Left ventricle myocardium superior (tissue), 1 donor: Measurements from ENCODE around the gene PRRT1B. TPM values are rescaled to one million over a fixed set of nuclear protein-coding genes. Genes with fewer than 3 reads are reported as not detected.

Source experiments
- ATAC-seq: fragments of 200-7000 bp; cut with Tn5 transposase; one replicate; pipeline ENCODE4 v1.9.1; 2020; ENCODE audit warnings: mild to moderate bottlenecking, moderate library complexity
- DNase-seq: peaks from one replicate; pipeline ENCODE4 v3.0.0-alpha.2; 2020
- intact Hi-C: fragments of 100-400 bp; cut with micrococcal nuclease; formaldehyde crosslinking; loops from one replicate; pipeline ENCODE4 v1.11.0; 2022
- total RNA-seq: library from RNA; stranded (reverse); fragmentation: NEBNext Ultra II Directional; extraction: Animal tissue kit (Norgen Biotek cat#: 25700); gene quantifications from one replicate; pipeline ENCODE4 v1.2.1, GENCODE V29; 2021
- donor health status: DM: no; HTN: yes; CAD: no; lungs with severe emphysema.

Gene PRRT1B
- total RNA-seq, 1 donor from 2014 or later, result not detected

DNA sequence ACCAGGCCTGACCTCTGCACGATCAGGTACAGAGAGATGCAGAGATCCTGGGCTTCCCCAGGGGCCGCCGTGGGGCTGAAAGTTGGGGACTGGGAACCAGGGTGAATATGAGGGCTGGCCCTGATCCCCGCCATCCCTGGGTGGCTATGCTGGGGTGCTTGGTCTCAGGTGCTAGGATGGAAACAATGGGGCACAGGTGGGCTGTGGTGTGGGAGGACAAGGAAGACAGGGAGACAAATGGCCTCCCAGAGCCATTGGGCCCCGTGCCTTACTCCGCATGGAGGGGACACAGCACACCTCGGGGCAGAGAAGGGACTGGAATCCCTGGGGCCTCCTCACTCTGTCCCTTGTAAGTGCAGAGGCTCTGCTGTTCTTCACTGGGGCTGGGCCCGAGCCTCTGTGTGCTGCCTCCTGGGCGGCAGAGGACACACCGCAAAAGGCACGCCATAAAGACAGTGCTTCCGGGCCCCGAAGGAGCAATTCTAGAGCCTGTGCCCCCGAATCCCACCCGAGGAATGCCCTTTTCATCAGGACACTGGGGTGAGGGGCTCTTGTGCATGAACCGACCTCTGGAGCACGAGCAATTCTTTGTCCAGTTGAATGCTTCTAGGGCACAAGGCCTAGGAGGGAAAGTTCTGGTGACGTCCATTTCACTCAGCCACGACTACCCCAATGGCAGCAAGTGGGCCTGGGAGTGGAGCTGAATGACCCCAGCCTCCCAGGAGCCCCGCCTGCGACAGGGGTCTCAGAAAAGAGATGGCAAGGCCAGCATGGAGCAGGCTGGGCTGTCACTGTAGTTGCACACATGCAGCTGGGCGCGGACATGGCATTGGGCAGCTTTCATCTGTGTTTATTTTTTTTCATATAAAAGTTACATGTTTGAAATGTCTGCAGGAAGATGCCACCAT, 30.9 kb downstream of the PRRT1B start:
- intact Hi-C loops, result no loop called here
- ATAC-seq, result no peak
- no peak for DNase-seq

DNA sequence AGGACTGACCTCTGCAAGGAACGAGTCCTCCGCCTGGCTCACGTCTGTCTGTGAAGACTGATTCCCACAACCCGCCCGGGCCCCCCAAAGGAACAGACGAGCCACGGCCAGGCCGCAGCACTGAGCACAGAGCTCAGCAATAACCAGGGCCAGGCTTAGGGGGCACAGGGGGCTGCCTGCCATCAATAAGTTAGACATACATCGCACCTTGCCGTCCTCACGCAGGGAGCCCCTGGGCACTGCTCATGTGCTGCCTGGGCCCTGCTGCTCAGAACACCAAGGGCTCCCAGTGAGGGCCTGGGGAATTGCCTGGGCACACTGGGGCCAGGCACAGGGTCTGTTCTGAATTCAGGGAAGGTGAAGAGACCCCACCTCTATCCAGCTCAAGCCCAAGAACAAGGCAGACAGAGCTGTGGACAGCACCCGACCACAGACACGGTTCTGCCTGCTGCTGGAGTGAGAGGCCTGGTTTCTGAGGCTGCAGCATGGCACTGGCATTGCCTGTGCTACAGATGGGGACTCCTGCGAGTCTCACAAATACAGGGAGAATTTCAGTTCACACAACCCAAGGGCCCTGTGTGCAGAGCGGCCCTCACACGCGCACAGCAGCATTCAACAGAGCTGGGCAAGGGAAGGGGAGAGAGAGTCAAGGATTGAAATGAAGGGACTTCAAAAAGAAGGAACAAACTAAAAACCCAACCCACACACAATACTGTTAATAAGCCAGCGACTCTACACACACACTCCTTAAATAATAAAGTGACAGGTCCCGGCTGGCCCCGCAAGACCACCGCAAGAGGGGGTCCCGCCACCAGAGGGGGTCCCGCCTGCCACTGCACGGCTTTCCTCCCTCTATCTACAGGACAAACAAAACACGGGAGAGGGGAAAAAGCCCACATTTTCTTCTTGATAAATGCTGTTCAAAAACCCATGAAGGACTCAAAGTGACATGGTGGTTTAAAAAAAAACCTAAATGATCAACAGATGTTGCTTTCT, 32.0 kb downstream of the PRRT1B start:
- intact Hi-C loops, result no loop called here

DNA sequence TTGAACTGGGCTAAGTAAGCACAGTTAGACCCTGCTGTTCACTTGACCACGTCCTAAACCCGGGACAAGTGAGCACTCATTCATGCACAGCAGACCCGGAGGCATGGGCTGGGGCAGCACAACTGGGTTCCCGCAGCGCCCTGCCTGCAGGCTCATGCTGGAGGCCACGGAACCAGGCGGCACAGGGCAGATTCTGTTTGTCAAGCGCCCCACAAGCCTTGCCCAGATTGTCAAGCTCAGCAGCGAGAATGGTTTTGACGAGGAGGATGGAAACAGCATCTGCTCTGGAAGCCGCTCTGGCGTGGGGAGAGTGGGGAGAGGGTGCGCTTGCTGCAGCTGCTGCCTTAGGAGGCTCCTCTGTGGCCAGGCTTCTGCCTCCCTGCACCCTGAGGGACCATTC, 32.7 kb downstream of the PRRT1B start:
- ATAC-seq (no peak), DNase-seq (no peak)
- intact Hi-C loops, result no loop called here

More for the DNA sequence above, 32.0 kb downstream of the PRRT1B start:
- DNase-seq, result no peak
- no peak for ATAC-seq

DNA sequence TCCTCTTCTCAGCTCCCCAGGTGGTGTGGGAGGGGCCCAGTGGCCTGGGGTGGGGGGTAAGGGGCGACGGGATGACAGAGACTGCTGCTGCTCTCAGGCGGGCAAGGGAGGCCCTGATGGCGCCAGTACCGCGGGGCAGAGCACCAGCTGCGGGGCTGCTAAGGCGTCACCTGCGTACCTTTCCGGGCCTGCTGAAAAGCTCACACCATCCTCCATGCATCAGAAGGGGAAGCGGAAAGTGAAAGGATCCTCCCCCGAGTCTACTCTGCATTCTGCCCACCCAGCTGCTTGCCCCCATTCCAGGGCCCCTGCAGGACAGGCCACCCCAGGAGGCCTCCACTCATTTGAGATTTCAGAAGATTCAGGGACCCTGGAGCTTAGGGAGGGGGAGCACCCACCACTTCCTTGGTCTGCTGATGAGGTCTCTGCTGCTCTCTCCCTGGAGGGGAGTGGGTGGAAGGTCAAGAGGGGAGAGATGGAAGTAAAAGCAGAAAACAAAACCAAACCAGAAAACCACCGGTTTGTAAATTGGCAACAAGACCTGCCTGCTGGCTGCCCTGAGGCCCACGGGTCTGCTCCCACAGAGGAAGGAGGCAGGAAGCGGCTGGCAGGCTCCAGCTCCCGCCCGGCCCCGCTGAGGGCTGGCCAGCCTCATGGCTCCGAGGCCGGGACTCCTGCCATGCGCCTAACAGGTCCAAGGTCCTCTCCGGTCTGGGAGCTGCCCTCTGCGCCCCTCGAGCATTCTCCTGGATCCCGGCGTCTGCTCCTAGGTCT, 33.6 kb downstream of the PRRT1B start:
- intact Hi-C loops, result no loop called here
- DNase-seq, result no peak
- no peak for ATAC-seq

DNA sequence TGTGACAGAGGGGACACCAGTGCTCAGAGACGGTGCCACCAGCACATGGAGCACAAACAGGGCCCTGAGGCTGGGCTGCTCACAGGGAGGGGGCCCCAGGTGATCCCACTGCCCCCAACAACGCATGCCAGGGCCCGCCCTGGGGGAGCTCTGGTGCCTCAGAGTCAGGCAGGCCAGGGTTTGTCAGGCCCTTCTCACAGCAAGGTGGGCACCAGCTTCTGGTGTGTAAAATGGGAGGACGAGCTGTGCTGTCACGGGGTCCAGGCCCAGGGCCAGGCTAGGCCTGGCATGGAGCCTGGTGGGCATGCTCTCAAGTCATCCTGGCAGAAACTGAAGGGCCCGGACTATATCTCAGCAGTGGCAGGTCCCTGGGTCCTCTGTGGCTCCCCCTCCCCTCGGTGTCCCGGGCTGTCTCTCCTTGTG, 34.5 kb downstream of the PRRT1B start:
- ATAC-seq (peak; percentile 87), DNase-seq (peak; percentile 82)
- intact Hi-C loops, result no loop called here

DNA sequence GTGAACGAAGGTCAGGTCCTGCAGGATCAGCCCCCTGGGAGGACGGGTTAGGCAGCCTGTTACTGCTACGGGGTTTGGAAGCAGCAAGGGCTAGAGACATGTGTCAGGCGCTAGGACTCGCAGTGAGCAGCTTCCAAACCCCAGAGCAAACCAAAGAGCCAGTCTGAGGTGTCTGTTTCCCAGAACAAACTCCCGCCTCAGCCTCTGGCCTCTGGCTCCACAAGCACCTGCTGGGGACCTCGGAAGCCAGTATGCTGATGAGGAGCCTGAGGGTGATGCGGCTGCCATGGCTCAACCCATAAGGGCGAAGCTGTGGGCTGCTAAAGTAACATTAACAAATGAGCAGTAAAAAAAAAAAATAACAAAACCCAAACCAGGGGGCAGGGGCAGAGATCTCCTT, 35.0 kb downstream of the PRRT1B start:
- ATAC-seq (no peak), DNase-seq (no peak)
- intact Hi-C loops, result no loop called here

DNA sequence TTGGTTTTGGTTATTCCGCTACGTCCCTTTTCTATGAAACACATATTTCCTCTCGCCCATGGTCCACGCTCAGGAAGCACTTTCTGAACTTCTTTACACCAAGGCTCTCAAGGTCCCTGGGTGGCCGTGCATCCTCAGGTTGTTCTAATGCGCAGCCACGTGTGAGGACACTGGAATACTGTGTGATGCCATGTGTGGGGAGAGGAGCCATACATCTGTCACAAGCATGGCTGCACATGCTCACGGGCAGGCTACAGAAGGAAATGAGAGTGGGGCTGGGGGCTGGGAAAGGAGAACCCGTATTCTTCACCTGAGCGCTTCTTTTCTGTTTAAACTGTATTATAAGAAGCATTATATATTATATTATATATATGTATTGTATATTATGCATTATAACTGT, 36.7 kb downstream of the PRRT1B start:
- intact Hi-C loops, result no loop called here
- no peak for DNase-seq

DNA sequence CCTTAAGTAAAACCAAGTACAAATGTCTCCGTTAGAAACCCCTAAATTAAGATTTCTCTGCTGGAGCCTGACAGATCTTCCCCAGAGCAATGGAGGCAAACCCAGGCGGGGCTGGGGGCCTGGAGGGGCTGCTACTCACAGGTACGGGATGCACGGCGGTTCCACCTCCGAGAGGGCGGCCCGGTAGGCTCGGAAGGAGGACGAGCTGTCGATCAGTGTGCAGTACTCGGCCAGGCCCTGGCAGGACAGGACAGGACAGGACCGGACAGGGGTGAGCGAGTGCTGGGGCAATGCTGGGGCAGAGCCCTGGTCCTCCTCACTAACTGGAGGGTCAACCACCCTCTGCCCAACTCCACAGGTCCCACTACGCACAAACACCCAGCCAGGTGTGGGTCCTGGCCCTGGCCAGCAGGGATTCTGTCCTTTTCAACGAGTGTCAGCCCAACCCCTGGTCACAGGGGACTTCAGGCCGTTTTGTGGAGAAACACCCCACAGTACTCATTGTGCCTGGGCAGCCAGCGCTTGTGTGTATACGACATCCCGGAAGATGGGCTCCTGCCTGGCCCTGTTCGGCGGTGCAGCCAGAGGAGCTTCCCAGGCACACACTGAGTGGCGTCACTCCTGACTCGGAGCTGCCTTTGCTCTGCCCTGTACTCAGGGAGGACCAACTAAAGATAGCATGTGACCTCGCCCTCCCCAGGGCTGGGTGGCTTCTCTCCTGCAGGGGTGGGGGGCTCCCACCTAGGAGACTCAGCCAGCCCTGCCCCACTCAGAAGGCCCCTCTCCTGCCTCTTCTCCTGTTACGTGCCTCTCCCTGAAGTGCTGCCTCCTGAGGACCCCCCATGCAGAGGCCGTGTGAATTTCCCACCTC, 37.4 kb downstream of the PRRT1B start:
- ATAC-seq (peak; percentile 5), DNase-seq (no peak)
- intact Hi-C loops, result no loop called here

More for the DNA sequence above, 36.7 kb downstream of the PRRT1B start:
- no peak for ATAC-seq

DNA sequence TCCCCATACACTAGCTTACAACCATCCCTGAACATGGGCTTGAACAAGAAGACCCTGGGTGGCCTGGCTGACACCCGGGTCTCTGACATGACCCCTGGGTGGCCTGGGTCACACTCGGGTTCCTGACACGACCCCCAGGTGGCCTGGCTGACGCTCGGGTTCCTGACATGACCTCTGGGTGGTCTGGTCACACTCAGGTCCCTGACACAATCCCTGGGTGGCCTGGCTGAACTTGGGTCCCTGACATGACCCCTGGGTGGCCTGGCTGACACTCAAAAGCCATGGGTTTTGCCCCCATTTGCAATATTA, 38.0 kb downstream of the PRRT1B start:
- intact Hi-C loops, result no loop called here
- DNase-seq, result no peak

DNA sequence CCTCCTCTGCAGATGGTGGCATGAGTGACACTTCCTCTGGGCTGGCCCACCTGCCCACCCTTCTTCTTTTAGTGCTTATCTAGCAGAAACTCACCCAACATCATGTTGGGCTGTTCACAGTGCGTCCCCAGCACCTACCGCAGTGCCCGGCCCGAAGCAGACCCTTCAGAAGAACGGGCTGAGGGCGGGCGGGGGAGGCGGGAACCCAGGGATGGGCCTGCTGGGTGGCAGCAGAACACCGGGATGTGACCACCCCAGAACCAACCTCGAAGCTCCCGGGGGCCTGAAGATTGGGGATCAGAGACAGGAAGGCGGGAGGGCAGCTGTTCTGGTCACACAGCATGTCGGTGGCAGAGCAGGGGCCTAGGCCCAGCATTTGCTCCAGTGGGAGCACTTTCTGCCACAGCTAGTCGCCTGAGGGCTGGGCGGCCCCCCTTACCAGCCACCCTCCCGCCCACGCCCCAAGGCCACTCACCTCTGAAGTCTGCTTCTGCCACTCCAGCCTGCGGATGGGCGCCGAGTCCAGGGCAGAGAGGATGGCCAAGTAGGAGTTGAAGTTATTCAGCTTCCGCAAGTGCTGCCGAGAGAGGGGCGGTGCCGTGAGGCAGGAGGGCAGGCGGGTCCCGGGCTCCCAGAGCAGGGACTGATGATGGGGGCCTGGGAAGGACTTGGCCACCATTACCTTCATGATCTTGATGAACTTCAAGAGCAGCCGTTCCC, 38.7 kb downstream of the PRRT1B start:
- no peak for ATAC-seq
- intact Hi-C loops, result no loop called here
- no peak for DNase-seq

More for the DNA sequence above, 38.0 kb downstream of the PRRT1B start:
- ATAC-seq, result no peak

DNA sequence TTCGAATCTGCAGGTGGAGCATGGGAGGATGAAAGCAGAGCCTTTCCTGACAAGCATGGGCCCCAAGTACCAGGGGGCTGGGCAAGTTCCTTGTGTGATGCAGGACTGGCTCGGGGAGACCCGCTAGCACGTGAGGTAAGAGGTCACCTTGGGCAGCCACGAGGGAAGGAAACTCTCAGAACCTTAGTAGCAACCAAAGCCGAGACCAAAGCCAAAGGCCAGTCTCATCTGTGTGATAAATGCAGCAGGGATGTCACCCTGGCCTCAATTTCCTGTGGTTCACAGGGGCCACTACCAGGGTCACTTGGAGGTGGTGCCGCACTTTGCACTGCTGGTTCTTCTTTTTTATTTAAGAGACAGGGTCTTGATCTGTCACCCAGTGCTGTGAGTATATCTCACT, 39.5 kb downstream of the PRRT1B start:
- ATAC-seq, result no peak
- no peak for DNase-seq
- intact Hi-C loops, result no loop called here

DNA sequence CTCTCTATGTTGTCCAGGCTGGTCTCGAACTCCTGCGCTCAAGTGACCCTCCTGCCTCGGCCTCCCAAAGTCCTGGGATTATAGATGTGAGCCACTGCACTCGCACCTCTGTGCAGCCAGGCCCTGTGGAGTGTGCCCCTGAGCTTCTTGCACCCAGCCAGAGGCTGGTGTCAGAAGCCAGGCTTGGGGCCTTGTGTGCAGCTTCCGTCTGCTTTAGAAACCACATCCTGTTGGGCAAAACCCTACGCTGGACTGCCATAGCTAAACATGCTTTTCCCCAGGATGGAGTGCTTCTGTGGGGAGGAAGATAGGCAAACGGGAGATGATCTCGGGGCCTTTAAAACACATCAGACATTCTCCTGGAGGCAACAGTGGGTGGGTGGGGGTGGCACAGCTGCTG, 40.1 kb downstream of the PRRT1B start:
- ATAC-seq (no peak), DNase-seq (no peak)
- intact Hi-C loops, result no loop called here

DNA sequence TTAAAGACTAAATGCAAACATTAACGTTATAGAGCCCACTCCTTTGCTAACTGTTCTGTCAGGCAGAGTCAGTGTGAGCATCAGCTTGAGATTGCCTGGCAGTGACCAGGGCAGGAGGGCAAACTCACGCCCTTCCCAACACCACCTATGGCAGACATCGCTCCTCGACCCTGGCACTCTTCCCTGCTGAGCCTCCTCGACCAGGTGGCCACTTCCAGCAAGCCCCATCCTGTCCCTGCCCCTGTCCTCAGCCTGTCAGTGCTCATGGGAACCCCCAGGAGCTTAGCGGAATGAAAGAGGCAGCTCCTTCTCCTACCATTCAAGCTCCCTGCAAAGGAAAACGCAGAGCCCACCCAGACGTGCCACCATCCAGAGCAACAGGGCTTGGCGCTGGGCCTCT, 42.0 kb downstream of the PRRT1B start:
- no peak for DNase-seq

DNA sequence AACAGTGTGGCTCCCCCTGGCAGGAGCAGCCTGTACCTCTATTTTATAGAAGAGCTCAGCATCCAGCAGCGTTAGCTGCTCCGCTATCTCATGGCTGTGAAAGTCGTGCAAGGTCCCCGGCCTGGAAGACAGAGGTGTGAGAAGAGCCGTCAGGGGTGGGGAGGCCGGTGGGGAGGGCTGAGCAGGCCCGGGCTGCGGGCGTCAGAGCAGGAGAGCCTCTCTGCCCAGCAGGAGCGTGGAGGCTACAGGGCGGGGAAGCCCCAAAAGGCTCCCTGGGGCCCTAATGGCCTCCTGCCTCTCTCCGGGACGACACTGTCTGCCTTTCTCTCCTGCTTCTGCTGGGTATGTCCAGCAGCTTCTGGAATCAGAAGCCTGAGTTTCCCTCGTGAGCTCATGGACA, 42.6 kb downstream of the PRRT1B start:
- DNase-seq (no peak), ATAC-seq (no peak)
- intact Hi-C loops, result no loop called here

More for the DNA sequence above, 42.0 kb downstream of the PRRT1B start:
- intact Hi-C loops, result no loop called here
- no peak for ATAC-seq

DNA sequence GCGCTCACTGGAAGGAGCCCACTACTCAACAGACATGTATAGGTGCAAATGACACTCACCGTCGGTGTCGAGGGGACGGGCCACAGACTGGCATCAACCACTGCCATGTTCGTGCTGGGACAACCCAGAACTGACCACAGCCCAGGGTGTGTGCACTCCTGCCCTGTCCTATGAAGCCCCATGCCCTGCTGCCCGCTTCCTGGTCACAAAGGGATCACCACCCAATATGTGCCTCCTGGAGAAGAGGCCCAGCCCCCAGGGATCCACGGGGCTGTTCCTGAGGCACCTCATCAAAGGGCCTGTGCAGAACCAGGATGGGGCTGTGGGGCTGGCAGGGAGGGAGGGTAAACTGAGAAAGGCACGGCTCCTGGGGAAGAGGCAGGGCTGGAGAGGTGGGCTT, 43.1 kb downstream of the PRRT1B start:
- intact Hi-C loops, result no loop called here
- DNase-seq, result peak; percentile 18
- ATAC-seq, result no peak

DNA sequence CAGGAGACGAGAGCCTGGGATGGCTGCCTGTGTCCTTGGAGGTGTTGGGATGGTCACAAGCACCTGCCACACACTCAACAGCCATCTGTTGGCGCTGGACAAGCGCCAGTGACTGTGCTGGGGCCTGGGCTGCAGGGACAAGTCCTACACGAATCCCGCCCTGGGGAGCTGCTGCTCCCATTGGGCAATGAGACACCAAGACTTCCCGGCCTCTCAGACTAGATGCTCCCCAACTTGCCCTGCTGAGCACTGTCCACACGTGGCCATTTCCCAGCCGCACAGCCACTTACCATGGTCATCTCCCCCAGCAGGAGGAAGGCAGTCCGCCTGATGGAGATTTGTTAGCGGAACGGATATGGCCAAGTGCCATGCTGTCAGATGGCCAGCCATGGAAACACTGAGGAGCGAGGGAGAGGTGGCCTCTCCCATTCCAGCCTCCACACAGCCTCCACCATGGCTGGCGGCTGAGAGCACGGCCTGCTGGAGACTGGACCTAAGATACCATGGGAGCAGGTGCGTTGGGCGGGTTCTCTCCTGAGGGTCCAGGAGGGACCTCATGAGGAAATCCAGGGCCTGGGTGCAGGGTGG, 43.9 kb downstream of the PRRT1B start:
- peak; percentile 10 for ATAC-seq
- intact Hi-C loops, result no loop called here
- DNase-seq, result peak; percentile 56

DNA sequence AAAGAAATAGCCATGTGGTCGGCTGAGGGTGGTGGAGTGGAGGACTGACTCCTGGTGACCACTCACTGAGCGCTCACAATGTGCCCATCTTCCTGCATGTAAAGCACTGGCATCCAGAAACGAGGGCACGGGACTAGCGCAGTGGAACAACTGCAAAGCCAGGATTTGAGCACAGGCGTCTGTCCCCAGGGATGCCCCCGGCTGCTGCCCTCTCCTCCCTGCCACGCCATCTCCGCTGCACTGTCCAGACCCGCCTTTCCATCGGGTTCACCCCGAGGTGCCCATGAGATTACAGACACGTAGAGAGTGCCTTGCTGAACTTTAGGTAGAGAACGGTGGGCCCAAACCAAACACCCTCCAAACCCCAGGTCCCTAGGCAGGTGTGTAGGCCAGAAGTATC, 44.7 kb downstream of the PRRT1B start:
- no peak for ATAC-seq
- intact Hi-C loops, result loop anchor here (10.0 kb wide), 1 partner anchor 145 kb away; no protein-coding TSS in a partner anchor
- peak; percentile 14 for DNase-seq
